Left lobe of liver (tissue), 2 donors: ENCODE results near the gene ITGB8. TPM values are rescaled to one million over a fixed set of nuclear protein-coding genes. Genes with fewer than 3 reads are reported as not detected.
A peak's percentile ranks its signal among the peaks of the same experiment; 100 is the strongest.
"Not testable (repeated sequence)": the region's sequence is repeated elsewhere in the genome, so short reads cannot be mapped to it uniquely, and the experiment has no call there.

Experiments used
- ATAC-seq: fragments of 200-7000 bp; cut with Tn5 transposase; one replicate; pipeline ENCODE4 v1.9.1; 2020; ENCODE audit warnings: mild to moderate bottlenecking, moderate library complexity
- DNase-seq: peaks from one replicate; pipeline ENCODE4 v3.0.0-alpha.2; 2020; ENCODE audit warnings: low spot score
- total RNA-seq: library from RNA; stranded (reverse); gene quantifications from one replicate; pipeline ENCODE4 v1.2.1, GENCODE V29; 2021
- donor health status: DM: no; HTN: no; CAD: no; lungs with moderate emphysema.
- donor health status: DM: no; HTN: yes; CAD: no.

ITGB8 gene
- total RNA-seq: 1.3 TPM

- ATAC-seq (peak; percentile 84), DNase-seq (peak; percentile 48)
Observed at GRCh38 chr7:20330239-20330927, at the start of gene ITGB8. ITGB8 (plus strand) TSS chr7:20330900; CDS start chr7:20331807, 907 bp downstream.

- DNase-seq (no peak), ATAC-seq (no peak)
Observed at GRCh38 chr7:20282959-20283358, 47.7 kb upstream of the ITGB8 start.

GRCh38 chr7:20283385-20283784 lies 47.3 kb upstream of the ITGB8 start:
- DNase-seq (no peak), ATAC-seq (no peak)

DNA sequence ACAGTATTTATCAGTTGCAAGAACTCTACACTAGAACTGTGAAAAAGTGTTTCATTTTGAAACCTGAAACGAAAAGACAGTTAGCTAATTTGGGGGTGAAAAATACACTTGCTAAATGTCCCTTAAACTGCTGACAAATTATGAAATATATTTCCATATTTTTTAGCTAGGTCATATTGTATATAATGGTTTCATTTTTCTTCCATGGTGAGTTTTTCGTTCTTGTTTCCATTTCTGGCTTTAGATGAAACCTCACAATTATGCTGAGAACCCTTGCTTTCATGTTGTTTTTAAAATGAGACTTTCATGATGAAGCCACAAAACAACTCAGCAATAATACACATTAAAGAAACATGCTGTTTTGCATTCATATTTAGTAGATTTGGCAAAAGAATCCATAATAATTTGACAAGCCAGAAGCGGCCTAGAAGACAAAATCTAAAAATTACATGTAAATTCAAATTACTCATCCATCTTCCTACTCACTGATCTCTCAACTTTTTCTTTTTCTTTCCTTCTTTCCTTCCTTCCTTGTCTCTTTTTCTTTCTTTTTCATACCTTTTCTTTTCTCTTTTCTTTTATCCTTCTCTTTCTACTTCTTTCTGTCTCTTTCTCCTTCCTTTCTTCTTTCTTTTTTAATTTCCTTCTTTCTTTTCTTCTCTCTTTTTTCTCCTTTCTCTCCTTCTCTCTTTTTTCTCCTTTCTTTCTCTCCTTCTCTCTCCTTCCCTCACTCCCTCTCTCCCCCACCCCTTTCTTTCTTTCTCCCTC lies 46.5 kb upstream of the ITGB8 start:
- no peak for DNase-seq

DNA sequence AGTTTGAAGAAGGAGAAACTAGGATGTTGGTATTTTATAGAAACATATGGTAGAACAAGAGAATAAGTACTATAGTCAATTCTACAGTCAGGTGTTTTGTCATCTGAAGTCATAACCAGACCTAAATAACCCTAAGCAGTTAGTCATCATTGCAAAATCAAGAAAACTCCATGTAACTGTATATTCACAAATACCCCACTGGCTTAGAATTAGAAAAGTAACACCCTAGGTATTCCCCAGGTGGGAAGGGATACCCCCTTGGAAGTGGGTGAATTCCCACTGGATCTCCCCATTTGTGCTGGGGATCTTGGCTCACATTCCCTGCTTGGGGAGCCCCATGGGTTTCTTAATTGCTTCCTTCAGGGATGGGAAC lies 45.9 kb upstream of the ITGB8 start:
- DNase-seq (no peak), ATAC-seq (no peak)

More for the DNA sequence above, 46.5 kb upstream of the ITGB8 start:
- no peak for ATAC-seq

- DNase-seq (no peak), ATAC-seq (no peak)
Observed at GRCh38 chr7:20287317-20287716, 43.4 kb upstream of the ITGB8 start.

DNA sequence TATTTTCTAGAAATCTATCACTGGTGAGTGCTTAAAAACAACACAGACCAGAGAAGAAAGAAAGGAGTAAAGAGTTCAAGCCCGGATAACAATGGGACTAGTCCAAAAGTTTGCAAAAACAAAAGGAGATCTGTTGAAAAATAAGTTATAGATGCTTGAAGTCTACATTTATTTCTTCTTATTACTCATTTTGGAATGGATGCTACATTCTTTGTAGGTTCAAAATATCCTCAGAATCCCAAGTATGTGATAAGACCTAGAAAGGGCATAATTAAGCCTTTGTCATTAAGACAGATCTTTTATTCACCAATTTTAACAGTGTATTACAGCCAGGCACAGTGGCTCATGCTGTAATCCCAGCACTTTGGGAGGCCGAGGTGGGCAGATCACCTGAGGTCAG lies 42.7 kb upstream of the ITGB8 start:
- ATAC-seq (no peak), DNase-seq (no peak)

- ATAC-seq (no peak), DNase-seq (no peak)
Observed at GRCh38 chr7:20290505-20291111, 40.1 kb upstream of the ITGB8 start.

- DNase-seq: no peak
- no peak for ATAC-seq
Observed at GRCh38 chr7:20293336-20293735, 37.4 kb upstream of the ITGB8 start.

DNA sequence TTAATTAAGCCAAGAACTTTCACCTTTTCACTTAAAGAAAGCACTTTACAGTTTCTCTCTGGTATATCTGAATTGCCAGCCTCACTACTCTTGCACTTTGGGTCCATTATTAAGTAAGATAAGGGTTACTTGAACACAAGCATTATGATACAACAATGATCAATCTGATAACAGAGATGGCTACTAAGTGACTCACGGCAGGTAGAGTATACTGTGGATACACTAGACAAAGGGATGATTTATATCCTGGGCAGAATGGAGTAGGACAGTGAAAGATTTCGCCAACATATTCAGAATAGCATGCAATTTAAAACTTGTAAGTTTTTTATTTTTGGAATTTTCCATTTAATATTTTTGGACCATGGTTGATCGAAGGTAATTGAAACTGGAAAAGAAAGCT lies 34.3 kb upstream of the ITGB8 start:
- no peak for DNase-seq
- no peak for ATAC-seq

DNA sequence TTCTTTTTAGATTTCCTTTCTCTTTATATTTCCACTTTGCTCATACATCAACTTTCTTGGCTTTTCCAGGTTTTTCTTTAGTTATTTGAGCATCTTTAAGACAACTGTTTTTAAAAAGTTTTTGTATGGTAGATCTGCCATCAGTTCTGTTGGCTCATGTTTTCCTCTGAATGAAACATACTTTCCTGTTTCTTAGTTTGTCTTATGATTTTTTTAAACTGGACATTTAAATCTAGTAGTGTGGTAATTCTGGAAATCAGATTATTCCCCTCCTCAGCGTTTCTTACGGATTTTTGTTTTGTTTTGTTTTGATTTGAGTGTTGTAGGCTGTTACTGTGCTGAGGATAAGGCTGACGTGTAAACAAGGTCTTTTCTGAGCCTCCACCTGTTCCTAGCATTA lies 33.8 kb upstream of the ITGB8 start:
- DNase-seq (no peak), ATAC-seq (no peak)

GRCh38 chr7:20298486-20298901 lies 32.2 kb upstream of the ITGB8 start:
- DNase-seq (no peak), ATAC-seq (no peak)

GRCh38 chr7:20299145-20299544 lies 31.6 kb upstream of the ITGB8 start:
- ATAC-seq (no peak), DNase-seq (no peak)

DNA sequence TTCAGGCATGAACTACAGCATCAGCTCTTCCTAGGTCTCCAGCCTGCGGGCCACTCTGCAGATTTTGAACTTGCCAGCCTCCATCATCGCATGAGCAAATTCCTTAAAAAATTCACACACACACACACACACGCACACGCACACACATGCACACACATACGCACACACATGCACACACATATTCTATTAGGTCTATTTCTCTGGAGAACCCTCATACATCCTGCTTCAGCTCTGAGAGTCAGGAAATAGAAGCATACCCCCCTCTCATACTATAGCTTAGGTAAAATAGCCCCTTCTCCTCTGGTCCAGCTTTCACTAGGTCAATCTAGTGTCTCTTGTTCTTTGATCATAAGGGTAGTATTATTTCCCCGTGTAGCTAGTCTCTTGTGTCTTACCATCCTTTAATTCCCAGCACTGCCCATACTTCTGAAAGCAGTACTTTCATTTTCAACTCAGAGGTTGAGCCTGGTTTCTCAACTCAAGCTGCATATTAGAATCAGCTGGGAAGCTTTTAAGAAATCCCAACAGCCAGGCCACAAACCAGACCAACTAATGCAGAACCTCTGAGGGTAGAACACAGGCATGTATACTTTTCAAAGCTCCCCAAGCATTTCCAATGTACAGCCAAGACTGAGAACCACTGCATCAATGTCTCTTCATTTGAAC lies 30.9 kb upstream of the ITGB8 start:
- ATAC-seq: no peak
- DNase-seq: no peak

DNA sequence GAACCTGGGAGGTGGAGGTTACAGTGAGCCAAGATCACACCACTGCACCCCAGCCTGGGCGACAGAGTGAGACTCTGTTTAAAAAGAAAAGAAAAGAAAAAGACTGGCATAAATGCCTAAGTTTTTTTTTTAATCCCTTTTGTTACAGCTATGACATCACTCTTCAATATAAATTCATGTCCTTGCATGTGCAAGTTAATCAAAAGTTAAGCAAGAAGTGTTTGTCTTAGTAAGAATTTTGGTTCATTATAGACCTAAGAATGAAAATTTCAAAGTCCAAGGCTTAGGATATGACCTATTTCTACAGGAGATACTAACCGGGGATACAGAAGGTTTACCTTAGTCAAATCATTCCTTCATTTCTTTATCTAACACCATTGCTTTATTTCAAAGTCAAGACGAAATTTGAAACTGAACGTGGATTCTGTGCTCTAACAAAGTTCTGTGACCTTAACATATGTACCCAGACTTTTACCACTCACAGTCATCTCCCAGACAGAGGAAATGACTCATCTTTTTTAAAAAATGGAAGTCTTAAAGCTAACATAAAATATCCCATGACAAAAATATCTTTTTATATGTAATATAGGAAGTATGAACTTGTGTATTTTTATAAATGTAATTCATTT lies 29.3 kb upstream of the ITGB8 start:
- DNase-seq (no peak), ATAC-seq (no peak)

GRCh38 chr7:20302300-20302699 lies 28.4 kb upstream of the ITGB8 start:
- ATAC-seq, DNase-seq: not testable (repeated sequence)

GRCh38 chr7:20302891-20303290 lies 27.8 kb upstream of the ITGB8 start:
- DNase-seq (no peak), ATAC-seq (no peak)

- no peak for ATAC-seq
- no peak for DNase-seq
Observed at GRCh38 chr7:20304366-20304765, 26.3 kb upstream of the ITGB8 start.

GRCh38 chr7:20305726-20306125 lies 25.0 kb upstream of the ITGB8 start:
- ATAC-seq (no peak), DNase-seq (no peak)

DNA sequence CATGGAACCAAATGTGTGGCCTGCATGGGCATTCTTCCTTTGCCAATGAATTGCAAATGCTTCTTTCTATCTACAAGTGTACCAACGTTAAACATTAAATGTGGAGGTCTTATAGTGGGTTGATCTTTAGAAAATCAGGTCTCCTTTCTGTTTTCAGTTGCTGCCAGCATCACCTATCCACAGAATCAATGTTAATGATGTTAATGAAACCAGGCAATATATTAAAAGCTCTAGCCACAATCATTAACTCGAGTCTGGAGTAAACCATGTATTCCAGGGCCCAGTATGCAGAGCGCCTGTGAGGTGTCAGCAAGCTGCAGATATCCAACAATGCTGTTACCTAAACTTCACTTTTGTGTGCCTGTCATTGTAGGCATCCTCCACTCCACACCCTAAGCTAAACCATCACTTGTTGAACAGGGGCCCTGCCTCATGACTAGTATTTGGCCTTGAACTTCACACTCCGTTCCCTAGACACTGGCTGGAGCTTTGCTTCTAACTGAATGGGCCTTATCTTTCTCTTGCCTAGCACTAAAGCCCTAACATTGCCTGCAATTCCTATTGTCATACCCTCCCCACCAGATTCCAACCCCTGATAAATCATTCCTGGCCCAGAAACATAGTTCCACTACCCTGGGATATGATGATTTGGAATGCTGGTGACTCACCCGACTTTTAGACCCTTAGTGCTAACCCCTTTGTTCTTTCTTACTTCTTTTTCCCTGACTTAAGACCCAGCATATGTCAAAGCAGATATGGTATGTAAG lies 24.3 kb upstream of the ITGB8 start:
- ATAC-seq (no peak), DNase-seq (no peak)
